ENCODE results near the gene PIM2. TPM values are rescaled to one million over a fixed set of nuclear protein-coding genes. Genes with fewer than 3 reads are reported as not detected.
"Not testable (repeated sequence)": the region's sequence is repeated elsewhere in the genome, so short reads cannot be mapped to it uniquely, and the experiment has no call there.

Gene PIM2
- polyA plus RNA-seq, 1 of the 3 experiments (the other 2 are of a cell fraction): 12.3 TPM

DNA sequence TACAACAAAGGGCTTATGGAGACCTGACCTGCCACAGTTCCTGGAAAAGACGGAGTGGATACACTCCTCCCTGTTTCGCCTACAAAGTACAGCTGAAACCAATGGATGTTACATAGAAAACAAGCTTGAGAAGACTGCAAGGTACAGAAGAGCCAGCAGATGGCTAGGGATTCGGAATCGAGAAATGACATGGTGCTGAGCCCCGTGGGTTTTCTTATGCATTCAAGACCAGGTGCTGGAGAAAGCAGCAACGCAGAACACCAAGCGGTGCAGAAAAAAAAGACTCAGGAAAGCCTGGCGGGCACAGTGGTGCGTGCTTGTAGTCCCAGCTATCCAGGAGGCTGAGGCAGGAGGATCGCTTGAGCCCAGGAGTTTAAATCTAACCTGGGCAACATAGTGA, 35.1 kb downstream of the PIM2 start:
- Histone ChIP-seq H3K36me3 (replicated peaks in 1 of 2; ENCODE audit: control insufficient read depth in 1 of 2, insufficient read depth in 2 of 2, low read length in 1 of 2) (no peaks in the 10 kb centered on the region), H4K20me1 (ENCODE audit: insufficient read depth) (no peaks in the 10 kb centered on the region), H3K9ac (no peak overlapping the region), H3K27ac (ENCODE audit: low read depth in 2 of 2, low read length in 1 of 2) (no peak overlapping the region), H3K4me3 (ENCODE audit: low read depth in 2 of 2, low read length in 1 of 2) (no peak overlapping the region), H3K79me2 (ENCODE audit: insufficient read depth) (no peaks in the 10 kb centered on the region), H3F3A (replicated peaks; ENCODE audit: insufficient read depth) (no peaks in the 10 kb centered on the region), H3K9me3 (no peaks in the 10 kb centered on the region), H3K27me3 (ENCODE audit: insufficient read depth) (peaks cover 28% of the 10 kb centered on the region; the same call in 1 of the 2 replicates), H2AFZ (ENCODE audit: low read depth) (no peak overlapping the region), H3K4me1 (ENCODE audit: control insufficient read depth in 1 of 2, insufficient read depth in 2 of 2, low read depth in 1 of 2, low read length in 1 of 2) (no peaks in the 10 kb centered on the region), H3K4me2 (no peak overlapping the region), H3K9me2 (no peaks in the 10 kb centered on the region)
- ChIA-PET POLR2A (no interaction called here), CTCF (interaction anchor here (1.1 to 1.2 kb wide), 2 partner anchors 10 to 955 kb away, joined by 3 read pairs; no protein-coding TSS in a partner anchor)
- peak; percentile 8 for DNase-seq
- WGBS (ENCODE audit: low lambda C conversion rate): 11% methylated on average over 10 of the region's 10 CpGs
- TF ChIP-seq SMC3 (IDR thresholded peaks at IDR 0.05; ENCODE audit: low read depth, low read length) (no peak), YY1 (IDR thresholded peaks at IDR 0.05; ENCODE audit: low read depth) (no peak), MXI1 (IDR thresholded peaks at IDR 0.05; ENCODE audit: low read depth, low read length) (no peak), PBX3 (IDR thresholded peaks at IDR 0.05) (no peak), GABPA (IDR thresholded peaks at IDR 0.05; ENCODE audit: low read depth) (no peak), RAD21 (IDR thresholded peaks at IDR 0.05; ENCODE audit: low read length) (no peak), EP300 (IDR thresholded peaks at IDR 0.05; ENCODE audit: borderline replicate concordance in 1 of 2, low read depth in 1 of 2, low read length in 1 of 2) (no peak), IRF3 (IDR thresholded peaks at IDR 0.05; ENCODE audit: low read depth, low read length) (no peak), ELF1 (IDR thresholded peaks at IDR 0.05) (no peak), NRF1 (IDR thresholded peaks at IDR 0.05; ENCODE audit: low read depth, low read length) (no peak), POLR2AphosphoS5 (IDR thresholded peaks at IDR 0.05; ENCODE audit: low read depth, low read length) (no peak), FOXJ3 (CRISPR knock-in tag; IDR thresholded peaks at IDR 0.05) (no peak), RCOR1 (IDR thresholded peaks at IDR 0.05; ENCODE audit: low read length) (no peak), RXRA (IDR thresholded peaks at IDR 0.05; ENCODE audit: borderline replicate concordance, low read depth) (no peak), TEAD4 (IDR thresholded peaks at IDR 0.05; ENCODE audit: borderline replicate concordance, insufficient read depth) (no peak), TAF1 (IDR thresholded peaks at IDR 0.05; ENCODE audit: borderline replicate concordance, low read depth, low read length) (no peak), TCF12 (IDR thresholded peaks at IDR 0.05) (no peak)
- TF ChIP-seq, protein P1, sequence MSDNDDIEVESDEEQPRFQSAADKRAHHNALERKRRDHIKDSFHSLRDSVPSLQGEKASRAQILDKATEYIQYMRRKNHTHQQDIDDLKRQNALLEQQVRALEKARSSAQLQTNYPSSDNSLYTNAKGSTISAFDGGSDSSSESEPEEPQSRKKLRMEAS (IDR thresholded peaks at IDR 0.05; ENCODE audit: low read depth): no peak
- TF ChIP-seq, protein P2, sequence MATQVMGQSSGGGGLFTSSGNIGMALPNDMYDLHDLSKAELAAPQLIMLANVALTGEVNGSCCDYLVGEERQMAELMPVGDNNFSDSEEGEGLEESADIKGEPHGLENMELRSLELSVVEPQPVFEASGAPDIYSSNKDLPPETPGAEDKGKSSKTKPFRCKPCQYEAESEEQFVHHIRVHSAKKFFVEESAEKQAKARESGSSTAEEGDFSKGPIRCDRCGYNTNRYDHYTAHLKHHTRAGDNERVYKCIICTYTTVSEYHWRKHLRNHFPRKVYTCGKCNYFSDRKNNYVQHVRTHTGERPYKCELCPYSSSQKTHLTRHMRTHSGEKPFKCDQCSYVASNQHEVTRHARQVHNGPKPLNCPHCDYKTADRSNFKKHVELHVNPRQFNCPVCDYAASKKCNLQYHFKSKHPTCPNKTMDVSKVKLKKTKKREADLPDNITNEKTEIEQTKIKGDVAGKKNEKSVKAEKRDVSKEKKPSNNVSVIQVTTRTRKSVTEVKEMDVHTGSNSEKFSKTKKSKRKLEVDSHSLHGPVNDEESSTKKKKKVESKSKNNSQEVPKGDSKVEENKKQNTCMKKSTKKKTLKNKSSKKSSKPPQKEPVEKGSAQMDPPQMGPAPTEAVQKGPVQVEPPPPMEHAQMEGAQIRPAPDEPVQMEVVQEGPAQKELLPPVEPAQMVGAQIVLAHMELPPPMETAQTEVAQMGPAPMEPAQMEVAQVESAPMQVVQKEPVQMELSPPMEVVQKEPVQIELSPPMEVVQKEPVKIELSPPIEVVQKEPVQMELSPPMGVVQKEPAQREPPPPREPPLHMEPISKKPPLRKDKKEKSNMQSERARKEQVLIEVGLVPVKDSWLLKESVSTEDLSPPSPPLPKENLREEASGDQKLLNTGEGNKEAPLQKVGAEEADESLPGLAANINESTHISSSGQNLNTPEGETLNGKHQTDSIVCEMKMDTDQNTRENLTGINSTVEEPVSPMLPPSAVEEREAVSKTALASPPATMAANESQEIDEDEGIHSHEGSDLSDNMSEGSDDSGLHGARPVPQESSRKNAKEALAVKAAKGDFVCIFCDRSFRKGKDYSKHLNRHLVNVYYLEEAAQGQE (IDR thresholded peaks at IDR 0.05; ENCODE audit: low read depth, low read length): no peak

DNA sequence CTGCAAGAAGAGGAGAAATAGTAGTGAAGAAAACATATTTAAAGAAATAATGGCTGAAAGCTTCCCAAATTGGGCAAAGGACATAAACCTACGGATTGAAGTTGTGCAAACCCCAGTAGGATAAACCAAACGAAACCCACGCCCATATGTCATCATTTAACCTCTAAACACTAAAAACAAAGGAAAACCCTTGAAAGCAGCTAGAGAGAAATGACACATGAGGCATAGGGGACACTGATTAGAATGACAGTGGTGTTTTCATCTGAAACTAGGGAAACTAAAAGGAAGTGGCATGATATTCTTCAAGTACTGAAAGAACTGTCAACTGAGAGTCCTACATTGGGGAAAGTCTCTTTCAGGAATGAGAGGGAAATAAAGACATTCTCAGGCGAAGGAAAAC, 41.9 kb downstream of the PIM2 start:
- H3K36me3 ChIP-seq (replicated peaks in 1 of 2; ENCODE audit: control insufficient read depth in 1 of 2, insufficient read depth in 2 of 2, low read length in 1 of 2); DNase-seq; H3F3A ChIP-seq (replicated peaks; ENCODE audit: insufficient read depth); H3K9ac ChIP-seq; H3K4me3 ChIP-seq (ENCODE audit: low read depth in 2 of 2, low read length in 1 of 2); H2AFZ ChIP-seq (ENCODE audit: low read depth); H3K9me3 ChIP-seq; H3K27ac ChIP-seq (ENCODE audit: low read depth in 2 of 2, low read length in 1 of 2); H4K20me1 ChIP-seq (ENCODE audit: insufficient read depth); H3K9me2 ChIP-seq; POLR2A ChIA-PET; H3K79me2 ChIP-seq (ENCODE audit: insufficient read depth); H3K4me1 ChIP-seq (ENCODE audit: control insufficient read depth in 1 of 2, insufficient read depth in 2 of 2, low read depth in 1 of 2, low read length in 1 of 2); H3K27me3 ChIP-seq (ENCODE audit: insufficient read depth); H3K4me2 ChIP-seq: not testable (repeated sequence)
- 16% methylated on average over 4 of the region's 4 CpGs for WGBS (ENCODE audit: low lambda C conversion rate)
- CTCF ChIA-PET: interaction anchor here (0.6 kb wide), 1 partner anchor 52 kb away, joined by 3 read pairs; no protein-coding TSS in a partner anchor

DNA sequence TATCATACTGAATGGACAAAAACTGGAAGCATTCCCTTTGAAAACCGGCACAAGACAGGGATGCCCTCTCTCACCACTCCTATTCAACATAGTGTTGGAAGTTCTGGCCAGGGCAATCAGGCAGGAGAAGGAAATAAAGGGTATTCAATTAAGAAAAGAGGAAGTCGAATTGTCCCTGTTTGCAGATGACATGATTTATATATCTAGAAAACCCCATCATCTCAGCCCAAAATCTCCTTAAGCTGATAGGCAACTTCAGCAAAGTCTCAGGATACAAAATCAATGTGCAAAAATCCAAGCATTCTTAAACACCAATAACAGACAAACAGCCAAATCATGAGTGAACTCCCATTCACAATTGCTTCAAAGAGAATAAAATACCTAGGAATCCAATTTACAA, 46.8 kb downstream of the PIM2 start:
- POLR2A ChIA-PET; H3K9me2 ChIP-seq; H4K20me1 ChIP-seq (ENCODE audit: insufficient read depth); H3K4me1 ChIP-seq (ENCODE audit: control insufficient read depth in 1 of 2, insufficient read depth in 2 of 2, low read depth in 1 of 2, low read length in 1 of 2); H3K9ac ChIP-seq; H3K36me3 ChIP-seq (replicated peaks in 1 of 2; ENCODE audit: control insufficient read depth in 1 of 2, insufficient read depth in 2 of 2, low read length in 1 of 2); H3F3A ChIP-seq (replicated peaks; ENCODE audit: insufficient read depth); CTCF ChIA-PET; H2AFZ ChIP-seq (ENCODE audit: low read depth); DNase-seq; H3K4me3 ChIP-seq (ENCODE audit: low read depth in 2 of 2, low read length in 1 of 2); H3K79me2 ChIP-seq (ENCODE audit: insufficient read depth); H3K27ac ChIP-seq (ENCODE audit: low read depth in 2 of 2, low read length in 1 of 2); H3K4me2 ChIP-seq; H3K9me3 ChIP-seq: not testable (repeated sequence)
- H3K27me3 ChIP-seq (ENCODE audit: insufficient read depth): peaks cover 21% of the 10 kb centered on the region
- 29% methylated on average over 2 of the region's 2 CpGs for WGBS (ENCODE audit: low lambda C conversion rate)
